DOHH2 (cell line): ENCODE results near the gene OTOP3.

Experiments
- CTCF ChIP-seq: fragments of 200-600 bp; sonication (generic); IDR thresholded peaks from one replicate; pipeline ENCODE4 v1.5.1; 2014; ENCODE audit warnings: antibody characterized with exemption, mild to moderate bottlenecking, low read depth, low read length; ENCODE audit not compliant: poor library complexity, severe bottlenecking
- EZH2phosphoT487 ChIP-seq: fragments of 200-600 bp; sonication (generic); IDR thresholded peaks from 2 replicates; pipeline ENCODE4 v1.6.1; 2017; ENCODE audit warnings: borderline replicate concordance, mild to moderate bottlenecking, antibody characterized with exemption, low read length, moderate library complexity, mixed read lengths

DNA sequence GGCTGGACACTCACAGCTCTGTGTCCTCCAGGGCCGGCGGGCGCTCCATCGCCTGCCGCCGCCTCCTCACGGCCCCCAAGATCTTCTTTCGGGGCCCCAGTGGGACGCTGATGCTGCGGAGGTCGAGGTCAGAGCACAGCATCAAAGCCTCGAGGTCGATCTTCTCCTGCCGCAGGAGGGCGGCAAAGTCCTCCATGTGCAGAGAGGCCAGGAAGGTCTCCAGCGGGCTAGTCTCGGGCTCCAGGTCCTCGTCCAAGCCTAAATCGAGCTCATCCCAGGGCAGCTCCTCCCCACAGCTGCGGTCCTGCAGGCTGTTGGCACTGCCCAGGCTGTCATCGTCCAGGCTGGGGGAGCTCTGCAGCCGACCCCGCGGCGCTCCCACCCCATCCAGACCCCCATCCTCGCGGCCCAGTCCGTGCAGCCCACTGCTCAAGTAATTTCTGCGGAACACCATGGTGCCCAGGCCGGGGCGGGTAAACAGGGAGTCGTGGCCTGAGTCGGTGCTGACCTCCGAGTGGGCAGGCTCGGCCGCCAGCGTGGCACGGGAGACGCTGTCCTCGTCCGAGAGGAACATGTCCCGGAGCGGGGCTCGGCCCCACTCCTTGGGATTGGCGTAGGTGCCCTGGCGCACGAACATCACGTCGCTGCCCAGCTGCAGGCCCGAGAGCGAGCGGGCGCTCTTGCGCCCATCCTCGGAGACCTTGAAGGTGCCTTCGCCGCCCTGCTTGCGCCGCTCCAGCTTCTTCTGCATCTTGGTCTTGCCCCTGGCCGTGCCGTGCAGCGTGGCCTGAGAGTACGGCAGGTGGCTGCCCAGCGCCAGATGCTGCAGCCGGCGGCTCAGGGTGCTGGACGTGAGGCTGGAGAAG lies 16.0 kb upstream of the OTOP3 start:
- no peak for TF ChIP-seq CTCF
- no peak for TF ChIP-seq EZH2phosphoT487
